Measurements from ENCODE around the gene VAMP2.

DNA sequence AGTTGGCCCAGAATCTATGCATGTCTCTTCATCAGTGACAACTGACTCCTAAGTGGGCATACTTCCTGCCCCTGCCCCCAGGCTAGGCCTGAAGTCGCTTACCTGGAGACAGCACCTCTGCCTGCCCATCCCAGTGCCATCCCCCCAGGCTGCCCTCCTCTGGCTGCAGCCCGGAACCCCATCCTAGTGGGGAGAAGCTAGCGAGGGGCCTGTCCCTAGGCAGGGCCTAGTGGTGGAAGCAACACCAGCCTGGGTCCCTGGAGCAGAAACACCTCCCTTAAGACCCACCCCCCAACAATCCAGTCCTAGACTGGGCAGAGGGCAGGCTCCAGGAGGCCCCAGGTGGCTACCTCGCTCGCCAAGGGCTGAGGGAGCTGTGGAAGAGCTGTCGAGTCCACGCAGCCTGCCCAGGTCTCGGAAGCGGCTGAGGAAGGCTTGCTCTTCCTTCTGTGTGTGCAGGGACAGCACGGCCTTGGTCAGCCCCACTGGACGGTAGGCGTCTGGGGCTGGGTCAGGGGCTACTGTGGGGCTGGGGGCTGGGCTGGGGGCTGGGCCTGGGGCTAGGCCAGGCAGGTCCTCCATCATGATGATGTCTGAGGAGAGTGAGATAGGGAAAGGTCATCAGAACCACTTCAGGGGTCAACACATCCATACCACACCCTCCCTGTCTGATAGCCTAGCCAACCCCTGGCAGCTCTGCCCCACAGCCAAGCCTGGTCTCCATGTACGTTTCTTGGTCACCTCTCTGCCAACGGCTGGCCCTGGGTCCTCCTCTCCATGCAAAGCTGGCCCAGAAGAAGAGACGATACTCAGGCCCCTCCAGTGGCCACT lies 18.1 kb downstream of the VAMP2 start:
- TF ChIP-seq, protein P1, sequence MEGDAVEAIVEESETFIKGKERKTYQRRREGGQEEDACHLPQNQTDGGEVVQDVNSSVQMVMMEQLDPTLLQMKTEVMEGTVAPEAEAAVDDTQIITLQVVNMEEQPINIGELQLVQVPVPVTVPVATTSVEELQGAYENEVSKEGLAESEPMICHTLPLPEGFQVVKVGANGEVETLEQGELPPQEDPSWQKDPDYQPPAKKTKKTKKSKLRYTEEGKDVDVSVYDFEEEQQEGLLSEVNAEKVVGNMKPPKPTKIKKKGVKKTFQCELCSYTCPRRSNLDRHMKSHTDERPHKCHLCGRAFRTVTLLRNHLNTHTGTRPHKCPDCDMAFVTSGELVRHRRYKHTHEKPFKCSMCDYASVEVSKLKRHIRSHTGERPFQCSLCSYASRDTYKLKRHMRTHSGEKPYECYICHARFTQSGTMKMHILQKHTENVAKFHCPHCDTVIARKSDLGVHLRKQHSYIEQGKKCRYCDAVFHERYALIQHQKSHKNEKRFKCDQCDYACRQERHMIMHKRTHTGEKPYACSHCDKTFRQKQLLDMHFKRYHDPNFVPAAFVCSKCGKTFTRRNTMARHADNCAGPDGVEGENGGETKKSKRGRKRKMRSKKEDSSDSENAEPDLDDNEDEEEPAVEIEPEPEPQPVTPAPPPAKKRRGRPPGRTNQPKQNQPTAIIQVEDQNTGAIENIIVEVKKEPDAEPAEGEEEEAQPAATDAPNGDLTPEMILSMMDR (IDR thresholded peaks at IDR 0.05) = no peak
- no peak for TF ChIP-seq ZFX (IDR thresholded peaks at IDR 0.05; ENCODE audit: borderline replicate concordance)

Data from 22Rv1 (cell line).